ENCODE results near the gene IL18BP.

The IL18BP gene

GRCh38 chr11:71998649-71999310, at the start of gene IL18BP:
Gene IL18BP, plus strand, starts transcription at chr11:71998909. Its CDS starts 1,076 bp downstream, at chr11:71999985.
- TF ChIP-seq, protein P1, sequence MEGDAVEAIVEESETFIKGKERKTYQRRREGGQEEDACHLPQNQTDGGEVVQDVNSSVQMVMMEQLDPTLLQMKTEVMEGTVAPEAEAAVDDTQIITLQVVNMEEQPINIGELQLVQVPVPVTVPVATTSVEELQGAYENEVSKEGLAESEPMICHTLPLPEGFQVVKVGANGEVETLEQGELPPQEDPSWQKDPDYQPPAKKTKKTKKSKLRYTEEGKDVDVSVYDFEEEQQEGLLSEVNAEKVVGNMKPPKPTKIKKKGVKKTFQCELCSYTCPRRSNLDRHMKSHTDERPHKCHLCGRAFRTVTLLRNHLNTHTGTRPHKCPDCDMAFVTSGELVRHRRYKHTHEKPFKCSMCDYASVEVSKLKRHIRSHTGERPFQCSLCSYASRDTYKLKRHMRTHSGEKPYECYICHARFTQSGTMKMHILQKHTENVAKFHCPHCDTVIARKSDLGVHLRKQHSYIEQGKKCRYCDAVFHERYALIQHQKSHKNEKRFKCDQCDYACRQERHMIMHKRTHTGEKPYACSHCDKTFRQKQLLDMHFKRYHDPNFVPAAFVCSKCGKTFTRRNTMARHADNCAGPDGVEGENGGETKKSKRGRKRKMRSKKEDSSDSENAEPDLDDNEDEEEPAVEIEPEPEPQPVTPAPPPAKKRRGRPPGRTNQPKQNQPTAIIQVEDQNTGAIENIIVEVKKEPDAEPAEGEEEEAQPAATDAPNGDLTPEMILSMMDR (conservative IDR thresholded peaks at IDR 0.05) = no peak
- H3K27ac ChIP-seq = no peak within 1 kb of the TSS; the same call in 1 of the 2 replicates

DNA sequence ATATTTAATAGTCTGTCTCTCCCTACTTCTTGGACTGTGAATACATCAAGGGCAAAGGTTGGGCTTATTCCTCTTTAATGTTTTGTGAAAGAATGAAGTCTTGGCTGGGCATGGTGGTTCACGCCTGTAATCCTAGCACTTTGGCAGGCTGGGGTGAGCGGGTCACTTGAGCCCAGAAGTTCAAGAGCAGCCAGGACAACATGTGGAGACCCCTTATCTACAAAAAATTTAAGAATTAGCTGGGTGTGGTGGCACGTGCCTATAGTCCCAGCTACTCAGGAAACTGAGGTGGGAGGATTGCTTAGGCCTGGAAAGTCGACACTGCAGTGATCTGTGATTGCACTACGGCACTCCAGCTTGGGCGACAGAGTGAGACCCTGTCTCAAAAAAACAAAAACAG, 49.7 kb upstream of the IL18BP start:
- TF ChIP-seq, protein P1 (conservative IDR thresholded peaks at IDR 0.05) = no peak
- no peak overlapping the region for H3K27ac ChIP-seq

- no peak overlapping the region for H3K27ac ChIP-seq
- TF ChIP-seq, protein P1 (conservative IDR thresholded peaks at IDR 0.05) = no peak
Observed at GRCh38 chr11:71951741-71952310, 46.9 kb upstream of the IL18BP start.

- TF ChIP-seq, protein P1 (conservative IDR thresholded peaks at IDR 0.05) = no peak
- no peak overlapping the region for H3K27ac ChIP-seq
Observed at GRCh38 chr11:71955898-71956456, 42.7 kb upstream of the IL18BP start.

GRCh38 chr11:71962428-71963038, 36.2 kb upstream of the IL18BP start:
- TF ChIP-seq, protein P1 (conservative IDR thresholded peaks at IDR 0.05) = no peak
- H3K27ac ChIP-seq = no peak overlapping the region

DNA sequence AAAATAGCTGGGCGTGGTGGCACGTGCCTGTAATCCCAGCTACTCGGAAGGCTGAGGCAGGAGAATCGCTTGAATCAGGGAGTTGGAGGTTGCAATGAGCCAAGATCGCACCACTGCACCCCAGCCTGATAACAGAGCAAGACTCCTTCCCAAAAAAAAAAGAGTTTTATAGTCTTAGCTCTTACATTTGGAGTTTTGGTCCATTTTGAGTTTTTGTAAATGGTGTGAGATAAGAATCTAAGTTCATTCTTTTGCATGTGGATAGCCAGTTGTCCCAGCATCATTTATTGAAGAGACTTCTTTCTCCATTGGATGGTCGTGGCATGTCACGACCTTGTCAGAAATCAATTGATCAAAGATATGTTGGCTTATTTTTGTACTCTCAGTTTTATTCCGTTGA, 35.2 kb upstream of the IL18BP start:
- H3K27ac ChIP-seq = no peak overlapping the region
- TF ChIP-seq, protein P1 (conservative IDR thresholded peaks at IDR 0.05) = no peak

- H3K27ac ChIP-seq = no peak overlapping the region
- TF ChIP-seq, protein P1 (conservative IDR thresholded peaks at IDR 0.05) = no peak
Observed at GRCh38 chr11:71964641-71965040, 34.1 kb upstream of the IL18BP start.
